NCI-H345 (cell line): ENCODE results near the gene C11orf91.
A peak's percentile ranks its signal among the peaks of the same experiment; 100 is the strongest.
"Not testable (repeated sequence)": the region's sequence is repeated elsewhere in the genome, so short reads cannot be mapped to it uniquely, and the experiment has no call there.

Experiments
- DNase-seq: peaks from one replicate; lab custom pipeline; 2025; lab: John Stamatoyannopoulos, UW

C11orf91 gene

DNA sequence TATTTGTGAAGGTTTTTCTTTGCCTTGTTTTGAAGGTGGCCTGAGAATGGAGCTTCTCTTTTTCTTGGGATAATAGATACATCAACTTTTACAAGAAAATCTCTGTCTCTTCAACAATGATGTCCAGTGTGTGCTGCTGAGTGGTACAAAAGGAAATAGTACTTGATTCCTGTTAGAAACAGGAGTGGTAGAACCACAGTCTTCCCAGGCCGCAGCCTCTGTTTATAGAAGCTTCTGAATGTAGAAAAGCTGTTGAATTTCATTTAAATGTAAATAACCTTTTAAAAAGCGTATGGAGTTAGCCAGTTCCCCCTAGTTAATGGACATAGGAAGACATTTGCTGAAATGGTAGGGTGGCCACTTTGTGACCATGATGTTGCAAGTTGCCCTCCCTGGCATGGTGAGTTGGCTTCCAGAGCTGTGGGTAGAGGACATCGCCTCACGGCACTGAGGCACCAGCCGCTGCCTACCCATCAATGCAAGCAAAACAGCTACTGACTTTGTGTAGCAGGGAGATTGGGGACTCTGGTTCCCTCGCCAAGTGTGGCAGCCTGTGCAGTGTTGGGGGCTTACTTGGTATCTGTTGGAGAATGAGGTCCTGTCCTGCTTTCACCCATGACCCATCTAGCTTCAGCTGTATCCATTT, 31.6 kb downstream of the C11orf91 start:
- no peak for DNase-seq

DNA sequence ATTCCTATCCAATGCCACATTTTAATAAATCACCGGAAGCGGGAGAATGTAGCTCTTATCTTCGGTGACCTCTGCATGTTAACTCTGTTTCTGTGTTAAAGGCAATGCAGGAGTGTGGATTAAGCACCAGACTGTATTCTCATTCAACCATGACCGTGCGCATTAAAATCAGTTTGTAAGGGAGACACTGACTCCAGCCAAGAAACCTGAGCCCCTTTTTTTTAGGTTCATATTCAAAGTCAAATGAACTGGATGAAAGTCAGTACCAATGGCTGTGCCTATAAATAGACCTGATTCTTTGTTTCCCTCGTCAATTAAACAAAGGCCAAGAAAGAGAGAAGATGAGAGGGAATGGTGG, 32.2 kb downstream of the C11orf91 start:
- DNase-seq = peak; percentile 44

DNA sequence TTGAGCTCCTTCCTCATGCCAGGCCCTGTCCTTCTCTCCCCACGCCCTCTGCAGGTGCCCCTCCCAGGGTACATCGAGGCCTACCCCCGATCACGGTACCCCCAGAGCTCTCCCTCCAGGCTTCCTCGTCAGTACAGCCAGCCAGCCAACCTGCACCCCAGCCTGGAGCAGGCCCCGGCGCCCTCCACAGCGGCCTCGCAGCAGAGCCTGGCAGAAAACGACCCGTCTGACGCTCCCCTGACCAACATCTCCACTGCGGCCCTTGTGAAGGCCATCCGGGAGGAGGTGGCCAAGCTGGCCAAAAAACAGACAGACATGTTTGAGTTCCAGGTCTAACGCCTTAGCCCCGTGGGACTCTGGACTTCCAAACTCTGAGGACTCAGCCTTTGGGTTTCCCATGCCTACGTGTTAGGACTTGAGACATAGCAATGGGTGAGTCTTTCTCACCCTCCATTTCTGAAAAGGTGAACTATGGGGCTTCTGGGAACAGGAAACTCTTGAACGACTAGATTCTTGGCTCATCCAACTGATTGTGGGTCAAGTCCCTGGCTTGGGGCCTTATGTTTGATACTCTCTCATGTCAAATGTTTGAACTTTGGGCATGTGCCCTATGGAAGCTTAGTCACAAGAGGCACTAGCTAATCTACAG, 32.7 kb downstream of the C11orf91 start:
- DNase-seq = no peak

DNA sequence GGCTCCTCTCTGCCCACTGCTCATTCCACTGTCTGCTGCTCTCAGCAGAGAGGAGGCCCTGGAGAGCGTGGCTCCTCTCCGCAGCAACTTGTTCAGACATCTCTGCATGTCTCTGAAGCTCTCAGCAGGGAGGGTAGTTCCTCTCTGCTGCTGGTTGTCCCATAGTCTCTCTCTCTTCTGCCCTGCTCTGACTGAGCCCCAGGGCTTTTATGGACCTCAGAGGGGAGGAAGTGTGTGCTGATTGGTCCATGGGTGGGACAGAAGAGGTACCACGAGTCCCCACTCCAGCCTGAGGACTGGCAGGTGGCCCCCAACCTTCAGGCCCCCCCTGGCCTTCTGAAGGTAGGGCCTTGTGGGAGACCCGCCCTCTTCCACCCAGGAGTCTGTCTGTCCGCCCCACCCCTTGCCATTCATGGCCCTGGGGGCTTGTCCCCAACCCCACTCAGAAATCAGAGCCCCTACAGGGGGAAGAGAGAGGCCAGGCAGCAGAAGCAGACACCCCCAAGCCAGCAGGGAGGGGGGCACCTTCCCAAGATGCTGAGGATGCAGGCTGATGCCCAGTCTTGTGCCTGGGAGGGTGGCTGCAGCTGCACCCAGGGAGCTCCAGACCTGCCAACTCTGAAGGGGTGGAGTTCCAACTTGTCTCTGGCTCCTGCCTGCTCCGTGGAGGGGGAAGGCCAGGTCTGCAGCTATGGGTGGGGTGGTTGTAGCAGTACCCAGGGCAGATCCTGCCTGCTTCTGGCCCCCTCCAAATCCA, 35.1 kb downstream of the C11orf91 start:
- no peak for DNase-seq

DNA sequence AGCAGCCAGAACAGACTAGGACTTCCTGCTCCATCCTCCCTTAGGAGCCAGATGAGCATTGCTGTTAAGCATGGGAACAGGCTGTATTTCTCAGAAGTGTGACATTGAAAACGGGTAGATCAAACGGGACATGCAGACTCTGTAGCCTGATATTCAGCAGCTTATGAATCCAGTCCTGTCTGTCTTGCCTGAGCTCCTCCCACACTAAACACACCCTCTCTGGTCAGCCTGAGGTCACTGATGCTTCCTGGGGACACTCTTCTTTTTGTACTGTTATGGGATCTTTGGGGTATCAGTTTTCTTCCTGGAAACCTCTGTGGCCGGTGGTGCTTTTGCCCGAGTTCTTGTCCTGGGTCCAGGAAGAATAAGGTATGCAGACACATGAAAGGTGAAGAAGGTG, 35.8 kb downstream of the C11orf91 start:
- no peak for DNase-seq

DNA sequence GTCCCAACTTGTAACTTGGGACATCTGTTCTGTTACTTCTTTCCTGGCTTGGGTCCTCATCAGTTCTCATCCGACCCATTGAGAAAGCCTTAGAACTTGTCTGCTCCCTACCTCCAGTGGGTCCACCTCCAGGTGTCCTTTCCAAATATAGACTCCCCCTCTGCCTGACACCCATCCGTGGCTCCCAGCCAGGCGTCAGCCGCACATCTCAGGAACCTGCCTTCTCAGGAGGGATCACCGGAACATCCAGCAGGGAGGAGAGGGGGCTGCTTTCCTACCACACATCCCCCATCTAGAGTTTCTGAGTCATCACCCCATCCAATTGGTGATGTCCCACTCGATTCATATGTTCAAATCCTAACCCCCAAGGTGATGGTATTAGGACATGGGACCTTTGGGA, 36.5 kb downstream of the C11orf91 start:
- DNase-seq = no peak

DNA sequence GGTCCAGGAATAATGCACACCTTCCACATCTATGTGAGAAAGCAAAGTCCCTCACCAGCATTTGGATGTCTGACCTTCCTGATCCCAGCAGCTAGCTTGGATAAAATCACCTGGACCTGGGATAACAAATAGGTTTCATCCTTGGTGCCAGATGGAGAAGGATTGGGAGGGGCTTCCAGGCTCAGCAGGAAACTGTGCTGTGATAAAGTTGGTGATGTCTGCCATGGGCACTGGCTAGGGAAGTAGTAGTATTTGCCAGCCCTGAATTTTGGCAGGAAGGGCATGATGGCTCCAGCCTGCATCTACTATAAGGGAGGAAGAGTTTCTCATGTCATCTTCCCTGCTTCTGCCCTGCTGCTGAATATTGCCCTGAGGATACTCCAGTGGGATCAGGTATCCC, 37.5 kb downstream of the C11orf91 start:
- DNase-seq = no peak

DNA sequence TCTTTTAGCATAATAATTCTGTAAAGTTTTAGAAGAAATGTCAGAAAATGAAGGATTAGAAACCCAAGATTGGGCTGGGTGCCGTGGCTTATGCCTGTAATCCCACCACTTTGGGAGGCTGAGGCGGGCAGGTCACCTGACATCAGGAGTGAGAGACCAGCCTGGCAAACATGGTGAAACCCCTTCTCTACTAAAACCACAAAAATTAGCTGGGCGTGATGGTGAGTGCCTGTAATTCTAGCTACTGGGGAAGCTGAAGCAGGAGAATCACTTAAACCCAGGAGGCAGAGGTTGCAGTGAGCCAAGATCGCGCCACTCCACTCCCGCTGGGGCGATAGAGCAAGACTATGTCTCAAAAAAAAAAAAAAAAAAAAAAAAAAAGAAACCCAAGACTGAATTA, 39.1 kb downstream of the C11orf91 start:
- DNase-seq = not testable (repeated sequence)

DNA sequence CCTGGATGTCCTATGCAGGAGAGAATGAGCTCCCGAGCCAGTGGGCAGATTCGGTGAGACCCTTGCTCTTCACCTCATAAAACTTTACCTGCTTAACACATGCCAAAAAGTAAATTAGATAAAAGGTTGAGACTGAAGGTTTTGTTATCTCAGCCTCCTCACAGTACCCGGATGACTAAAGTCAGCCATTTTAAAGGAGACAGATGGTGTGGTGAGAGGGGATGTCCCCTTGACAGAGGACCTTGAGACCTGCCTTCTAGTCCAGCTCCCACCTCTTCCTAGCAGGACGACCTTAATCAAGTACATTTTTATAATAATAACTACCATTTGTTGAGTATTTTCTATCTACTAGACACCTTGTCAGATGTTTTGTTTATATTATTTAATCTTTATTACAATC, 39.7 kb downstream of the C11orf91 start:
- DNase-seq = no peak

DNA sequence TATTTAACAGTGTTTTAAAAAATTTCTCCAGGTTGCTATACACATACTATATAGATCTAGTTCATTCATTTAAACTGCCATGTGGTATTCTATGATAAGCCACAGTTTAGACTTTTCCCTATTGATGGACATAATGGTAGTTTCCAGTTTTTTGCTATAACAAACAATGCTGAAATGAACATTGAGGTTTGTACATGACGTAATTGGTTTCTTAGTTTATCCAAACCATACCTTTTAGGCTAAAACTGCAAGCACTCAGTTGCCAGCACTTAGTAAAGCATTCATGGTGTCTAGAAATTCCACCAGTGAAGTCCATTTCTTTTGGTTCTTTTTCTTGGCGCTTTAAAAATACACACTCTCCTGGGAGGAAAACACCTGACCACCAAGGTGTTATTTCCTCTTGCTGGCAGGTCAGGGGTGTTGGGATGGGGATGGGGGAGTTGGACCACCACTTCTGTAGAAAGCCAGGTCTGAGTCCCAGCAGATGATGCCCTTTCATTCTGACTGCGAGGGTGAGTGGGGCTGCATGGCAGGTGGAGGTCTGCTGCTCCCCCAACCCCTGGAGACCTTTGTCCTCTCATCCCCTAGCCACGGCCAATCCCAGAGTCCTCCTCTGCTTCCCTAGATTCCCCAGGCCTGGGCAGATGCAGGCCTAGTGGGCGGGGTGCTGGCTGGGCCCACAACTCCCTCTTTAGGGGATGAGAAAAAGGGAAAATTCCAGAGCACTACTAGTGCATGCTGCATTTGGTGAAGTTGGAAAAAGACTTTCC, 41.1 kb downstream of the C11orf91 start:
- DNase-seq = no peak

DNA sequence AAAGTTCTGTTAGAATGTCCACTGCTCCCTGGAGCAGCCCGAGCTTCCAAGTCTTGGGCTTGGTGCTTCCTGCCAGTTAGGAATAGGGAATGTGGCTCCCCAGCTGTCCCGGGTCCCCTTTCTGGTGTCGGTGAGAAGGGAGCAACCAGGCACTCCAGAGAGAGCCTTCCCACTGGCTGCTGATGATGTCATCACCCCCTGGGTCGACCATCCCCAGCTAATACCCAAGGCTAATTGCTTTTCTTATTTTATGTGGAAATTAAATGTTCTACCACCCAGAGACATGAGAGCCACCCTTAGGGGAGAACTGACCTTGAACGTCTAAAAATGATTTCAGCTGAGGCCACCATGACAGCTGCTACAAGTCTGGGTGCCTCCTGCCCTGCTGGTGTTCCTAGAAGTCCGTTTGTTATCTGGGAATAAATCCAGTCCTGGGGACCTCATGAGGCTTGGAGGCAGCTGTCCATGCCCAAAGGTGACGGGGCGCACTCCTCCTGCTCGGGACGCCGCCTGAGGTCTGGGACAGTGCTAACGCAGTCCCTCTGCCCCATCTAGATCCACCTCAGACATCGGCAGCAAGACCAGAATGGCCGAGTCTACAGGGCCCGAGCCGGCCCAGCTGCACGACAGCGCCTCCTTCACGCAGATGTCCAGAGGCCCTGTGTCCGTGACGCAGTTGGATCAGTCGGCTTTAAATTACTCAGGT, 42.3 kb downstream of the C11orf91 start:
- peak; percentile 28 for DNase-seq

DNA sequence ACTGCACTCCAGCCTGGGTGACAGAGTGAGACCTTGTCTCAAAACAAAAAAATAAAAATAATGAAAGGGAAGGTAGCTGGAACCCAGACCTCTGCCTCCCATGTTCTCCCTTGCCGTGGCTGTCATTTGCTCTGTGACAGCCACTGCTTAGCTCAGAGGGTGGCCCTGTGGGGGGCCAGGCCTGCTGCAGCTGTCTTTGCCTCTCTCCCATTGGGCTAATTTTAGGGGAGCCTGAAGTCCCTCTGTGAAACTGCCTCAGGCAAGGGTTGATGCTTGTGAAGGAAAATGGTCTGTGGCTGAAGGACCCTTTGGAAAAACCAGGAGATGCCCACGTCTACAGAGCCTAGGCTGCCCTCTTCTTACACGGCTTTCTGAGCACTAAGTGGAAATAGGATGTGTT, 42.9 kb downstream of the C11orf91 start:
- peak; percentile 50 for DNase-seq

DNA sequence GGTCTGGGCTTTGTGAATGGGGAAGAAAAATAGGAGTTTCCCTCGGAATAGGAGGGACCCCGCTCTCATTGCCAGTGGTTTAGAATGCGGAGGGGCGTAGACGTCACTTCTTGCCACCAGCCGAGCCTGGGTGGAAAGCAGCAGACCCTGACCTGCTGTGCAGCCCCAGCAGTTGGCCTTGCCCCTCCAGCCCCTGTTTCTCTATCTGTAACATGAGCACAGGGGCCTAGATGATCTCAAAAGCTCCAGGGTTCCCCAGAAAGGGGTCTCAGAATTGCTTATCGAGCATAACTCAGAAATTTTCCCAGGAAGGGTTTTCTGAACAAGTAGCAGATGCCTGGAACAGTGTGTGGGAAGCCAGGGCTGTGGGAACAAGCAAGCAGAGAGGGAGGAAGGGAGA, 43.9 kb downstream of the C11orf91 start:
- DNase-seq = no peak

DNA sequence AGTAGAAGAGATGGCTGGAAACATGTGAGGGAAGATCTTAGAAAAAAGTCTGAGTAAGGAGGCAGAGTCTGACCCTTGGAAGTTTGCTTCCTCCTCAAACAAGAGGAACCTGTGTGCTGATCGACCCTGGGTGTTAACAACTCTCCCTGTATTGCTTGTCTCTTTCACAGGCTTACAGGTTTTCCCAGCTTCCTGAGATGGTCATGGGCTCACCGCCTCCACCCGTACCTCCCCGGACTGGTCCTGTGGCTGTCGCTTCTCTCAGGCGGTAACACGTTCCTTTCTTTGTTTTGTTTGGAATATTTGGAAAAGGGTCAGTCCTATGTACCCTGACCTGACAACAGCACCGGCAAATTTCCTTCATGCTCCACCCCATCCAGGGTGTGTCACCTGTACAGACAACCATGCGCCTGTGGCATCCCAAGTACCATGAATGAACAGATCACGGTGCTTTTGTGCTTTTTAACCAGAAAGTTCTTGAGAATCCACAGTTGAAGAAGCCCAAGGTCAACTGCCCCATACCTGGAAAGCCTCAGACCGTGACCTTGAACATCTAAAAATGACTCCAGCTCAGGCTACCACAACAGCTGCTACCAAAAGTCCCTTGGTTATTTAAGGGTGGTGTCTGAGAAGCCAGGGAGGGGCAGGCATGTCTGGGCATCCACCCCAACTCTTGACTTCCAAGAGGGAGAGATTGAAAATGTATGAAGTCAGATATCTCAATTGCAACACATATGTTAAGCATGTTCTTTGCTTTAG, 44.6 kb downstream of the C11orf91 start:
- DNase-seq = no peak

DNA sequence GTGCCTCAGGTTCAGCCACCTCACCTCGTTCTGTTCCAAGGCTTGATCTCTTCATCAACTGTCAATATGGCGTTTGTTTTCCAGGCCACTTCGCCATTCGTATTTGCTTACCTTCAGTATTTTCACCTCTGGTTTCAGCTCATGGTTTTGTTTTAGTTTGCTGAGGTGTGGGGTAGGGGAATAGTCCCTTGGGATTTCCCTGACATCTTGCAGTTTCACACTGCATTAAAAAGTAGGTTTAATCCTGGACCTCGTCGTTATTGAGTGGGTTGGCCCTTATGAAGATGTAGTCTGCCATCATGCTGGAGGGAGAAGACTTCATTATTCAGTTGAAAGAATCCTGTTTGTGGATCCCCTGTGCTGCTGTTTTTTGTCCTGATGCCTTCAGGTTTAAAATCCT, 46.0 kb downstream of the C11orf91 start:
- no peak for DNase-seq

DNA sequence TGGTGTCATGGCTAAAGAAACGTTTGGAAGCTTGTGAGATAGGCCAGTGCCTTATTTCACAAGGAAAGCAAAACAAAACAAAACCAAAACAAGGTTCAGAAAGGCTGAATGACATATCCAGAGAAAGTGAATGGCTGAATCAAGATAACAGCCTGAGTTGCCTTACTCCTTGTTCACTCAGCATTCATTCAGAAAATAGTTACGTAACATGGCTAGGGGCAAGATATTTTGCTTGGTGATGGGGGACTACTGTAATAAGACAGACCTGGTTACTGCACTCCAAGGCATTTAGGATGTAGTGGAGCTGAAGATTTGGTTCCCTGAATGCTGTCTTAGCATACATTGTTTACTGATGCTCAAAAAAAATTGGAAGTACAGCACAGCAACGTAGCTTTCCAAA, 47.7 kb downstream of the C11orf91 start:
- DNase-seq = no peak

DNA sequence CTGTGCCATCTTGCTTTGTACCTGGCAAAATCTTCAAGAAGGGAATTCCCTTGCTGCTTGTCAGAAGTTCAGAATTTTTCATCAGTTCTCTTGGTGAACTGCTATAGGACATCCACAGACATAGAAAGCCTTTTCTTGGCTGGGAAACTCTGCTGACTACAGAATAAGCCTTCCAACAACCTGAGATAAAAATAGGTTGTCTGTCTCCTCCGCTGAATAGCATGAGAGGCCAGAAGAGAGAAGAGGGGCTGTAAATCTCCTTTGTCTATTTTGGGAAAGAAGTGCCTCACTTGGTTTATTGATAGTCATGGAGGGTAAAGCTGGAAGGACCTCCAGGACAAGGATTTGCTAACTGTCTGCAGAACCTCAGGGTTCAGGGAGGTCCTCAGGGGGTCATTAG, 48.2 kb downstream of the C11orf91 start:
- DNase-seq = no peak

DNA sequence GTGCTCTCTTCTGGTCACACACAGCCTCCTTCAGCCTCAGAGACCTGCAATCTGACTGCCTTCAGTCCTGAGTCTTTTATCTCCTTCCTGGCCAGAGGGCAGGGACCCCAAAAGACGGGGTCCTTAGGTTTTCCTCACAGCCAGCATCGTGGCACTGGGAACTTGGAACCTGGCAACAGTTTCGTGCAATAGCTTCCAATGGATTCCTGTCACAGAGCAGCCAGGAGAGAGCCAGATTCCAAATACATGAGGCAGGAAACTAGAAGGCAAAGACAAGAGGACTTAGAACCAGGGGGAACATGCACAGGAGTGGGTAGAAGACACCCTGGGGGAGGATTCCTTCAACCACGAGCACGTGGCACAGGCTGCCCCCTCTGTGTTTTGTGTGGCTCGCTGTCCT, 48.6 kb downstream of the C11orf91 start:
- no peak for DNase-seq

DNA sequence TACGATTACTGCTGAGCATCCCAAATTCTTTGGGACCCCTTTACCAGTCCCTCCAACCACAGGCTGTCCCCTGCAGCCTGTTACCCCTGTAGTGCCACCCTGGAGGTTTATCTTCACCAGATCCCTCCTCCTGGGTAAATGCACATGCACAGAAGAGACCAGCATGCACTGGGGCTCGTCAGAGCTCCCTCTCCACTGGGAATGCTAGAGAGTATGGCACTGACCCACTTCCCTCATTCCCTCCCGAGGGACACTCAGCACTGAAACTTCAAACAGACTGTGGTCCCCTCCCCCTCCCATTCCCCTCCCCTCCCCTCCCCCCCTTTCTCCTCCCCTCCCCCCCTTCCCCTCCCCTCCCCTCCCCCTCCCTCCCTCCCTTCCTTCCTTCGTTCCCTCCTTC, 49.1 kb downstream of the C11orf91 start:
- no peak for DNase-seq

DNA sequence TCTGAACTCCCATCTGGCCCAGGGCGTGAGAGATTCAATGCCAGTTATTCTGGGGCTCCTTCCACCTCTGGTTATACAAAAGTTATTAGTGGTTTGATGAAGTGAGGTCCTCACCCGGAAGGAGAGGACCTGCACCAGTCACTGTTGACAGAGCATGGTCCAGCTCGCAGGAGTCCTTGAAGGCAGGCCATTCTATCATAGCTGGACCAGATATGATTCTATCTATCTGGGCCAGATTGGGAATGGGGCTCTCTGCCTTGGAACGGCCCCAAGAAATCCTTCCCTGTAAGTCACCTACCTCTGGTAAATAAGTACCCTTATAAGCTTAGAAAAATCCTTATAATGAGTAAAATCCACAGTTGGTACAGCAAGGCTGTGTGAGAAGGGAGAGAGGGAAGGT, 50.7 kb downstream of the C11orf91 start:
- DNase-seq = no peak
